ENCODE data around the gene PRR16.

The PRR16 gene

DNA sequence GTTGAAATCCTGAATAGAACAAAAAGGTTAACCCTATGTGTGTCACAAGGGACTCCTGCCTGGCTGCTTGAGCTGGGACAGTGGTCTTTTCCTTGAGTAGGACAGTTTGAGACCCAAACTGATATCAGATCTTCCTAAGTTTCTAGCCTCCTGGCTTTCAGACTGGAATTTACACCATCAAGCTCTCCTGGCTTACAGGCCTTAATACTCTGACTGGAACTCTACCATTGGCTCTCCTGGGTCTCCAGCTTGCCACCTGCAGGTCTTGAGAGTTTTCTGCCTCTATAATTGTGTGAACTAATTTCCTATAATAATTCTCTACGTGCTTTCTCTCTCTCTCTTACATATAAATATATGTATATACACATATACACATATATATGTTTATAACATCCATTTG is 112.5 kb downstream of the PRR16 start:
- no peak for DNase-seq

DNA sequence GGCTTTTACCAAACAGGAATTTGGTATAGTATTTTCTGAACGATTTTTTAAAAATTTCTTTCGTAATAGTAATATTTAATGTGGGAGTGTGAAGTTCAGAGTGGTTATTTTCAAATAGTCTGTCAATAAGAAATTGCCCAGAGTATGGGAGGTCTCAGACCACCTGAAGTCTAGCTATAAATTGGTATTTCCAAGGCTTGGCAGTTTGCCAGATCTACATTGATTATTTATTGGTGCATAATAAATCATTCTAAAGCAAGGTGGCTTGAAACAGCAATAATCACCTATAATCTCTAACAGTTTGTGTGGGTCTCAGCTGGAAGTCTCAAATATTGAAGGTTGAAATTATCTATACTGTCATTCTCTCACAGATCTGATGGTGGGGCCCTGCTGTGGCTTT is 118.5 kb downstream of the PRR16 start:
- no peak for DNase-seq

- DNase-seq = no peak
These were observed 122.5 kb downstream of the PRR16 start for GRCh38 chr5:120586646-120587045.

DNA sequence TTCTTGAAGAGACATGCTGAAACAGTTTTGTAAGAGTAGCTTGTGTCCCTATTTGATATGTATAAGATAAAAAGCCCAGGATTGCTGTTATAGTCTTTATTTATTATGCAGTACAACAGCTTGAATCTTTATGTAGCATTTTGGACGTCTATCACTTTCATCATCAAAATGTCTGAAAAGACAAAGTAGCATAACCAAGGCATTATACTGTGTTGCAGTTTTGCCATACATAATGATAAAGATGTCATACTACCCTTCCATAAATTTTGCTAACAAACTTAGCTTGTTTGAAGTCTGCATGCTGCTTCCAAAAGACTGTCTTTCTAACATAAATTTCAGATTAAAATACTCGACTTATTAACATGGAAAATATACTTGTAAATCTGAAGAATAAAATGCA is 127.8 kb downstream of the PRR16 start:
- DNase-seq = no peak

DNA sequence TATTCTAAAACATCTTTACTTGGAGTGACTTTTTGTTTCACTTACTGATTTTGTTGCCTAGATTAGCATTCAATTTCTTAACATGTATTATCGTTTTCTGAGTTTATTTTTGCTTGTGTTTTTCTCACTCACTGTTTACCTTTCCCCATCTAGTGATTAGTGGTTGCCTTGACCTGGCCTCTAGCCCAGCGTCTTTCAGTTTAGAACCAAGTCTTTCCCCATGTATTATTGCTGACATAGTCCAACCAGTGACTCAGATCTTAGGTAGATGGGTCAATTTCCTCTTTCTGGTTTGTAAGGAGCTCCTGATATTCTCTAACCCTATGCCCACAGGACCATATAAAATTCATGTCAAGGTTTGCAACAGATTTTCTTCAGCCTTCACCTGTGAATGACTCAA is 135.5 kb downstream of the PRR16 start:
- peak; percentile 22 for DNase-seq

DNA sequence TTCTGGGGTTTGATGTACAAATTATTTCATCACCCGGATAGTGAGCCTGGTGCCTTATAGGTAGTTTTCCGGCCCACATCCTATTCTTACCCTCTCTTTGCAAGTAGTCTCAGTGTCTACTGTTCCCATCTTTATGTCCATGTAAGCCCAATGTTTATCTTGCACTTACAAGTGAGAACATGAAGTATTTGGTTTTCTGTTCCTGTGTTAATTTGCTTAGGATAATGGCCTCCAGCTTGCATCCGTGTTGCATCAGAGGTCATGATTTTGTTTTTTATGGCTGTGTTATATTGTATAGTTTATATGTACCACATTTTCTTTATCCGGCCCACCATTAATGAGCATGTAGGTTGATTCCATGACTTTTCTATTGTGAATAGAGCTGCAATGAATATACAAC is 136.5 kb downstream of the PRR16 start:
- no peak for DNase-seq

DNA sequence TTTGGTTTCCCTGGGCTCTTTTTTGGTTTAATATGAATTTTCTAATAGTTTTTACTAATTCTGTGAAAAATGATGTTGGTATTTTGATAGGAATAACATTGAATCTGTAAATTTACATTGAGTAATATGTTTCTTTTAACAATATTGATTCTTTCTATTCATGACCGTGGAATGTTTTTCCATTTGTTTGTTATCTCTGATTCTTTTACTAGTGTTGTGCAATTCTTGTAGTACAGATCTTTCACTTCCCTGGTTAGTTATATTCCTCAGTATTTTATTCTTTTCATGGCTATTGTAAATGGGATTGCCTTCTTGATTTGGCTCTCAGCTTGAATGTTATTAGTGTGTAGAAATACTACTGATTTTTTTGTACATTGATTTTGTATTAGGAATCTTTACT is 137.9 kb downstream of the PRR16 start:
- DNase-seq = no peak

- peak; percentile 97 for DNase-seq
These were observed 140.8 kb downstream of the PRR16 start for GRCh38 chr5:120604884-120605283.

GRCh38 chr5:120605325-120606079 is 141.4 kb downstream of the PRR16 start:
- DNase-seq = no peak

DNA sequence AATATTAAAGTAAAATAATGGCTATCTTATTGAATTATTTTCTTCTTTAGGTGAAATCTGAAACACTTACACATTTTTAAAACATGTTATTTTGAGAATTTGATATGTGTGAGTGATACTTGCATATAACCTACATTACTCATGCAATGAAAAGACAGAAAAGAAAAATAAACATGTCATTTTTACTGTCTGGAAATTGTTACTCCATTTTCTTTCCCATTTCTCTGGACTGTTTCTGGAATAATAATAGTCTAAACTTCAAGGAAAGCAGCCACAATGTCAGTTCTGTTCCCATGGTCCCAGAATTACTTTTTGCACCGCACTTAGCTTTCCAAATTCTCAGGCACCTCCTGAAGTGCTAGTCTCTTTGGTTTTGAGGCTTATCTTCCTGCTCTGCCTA is 145.5 kb downstream of the PRR16 start:
- DNase-seq = peak; percentile 66

DNA sequence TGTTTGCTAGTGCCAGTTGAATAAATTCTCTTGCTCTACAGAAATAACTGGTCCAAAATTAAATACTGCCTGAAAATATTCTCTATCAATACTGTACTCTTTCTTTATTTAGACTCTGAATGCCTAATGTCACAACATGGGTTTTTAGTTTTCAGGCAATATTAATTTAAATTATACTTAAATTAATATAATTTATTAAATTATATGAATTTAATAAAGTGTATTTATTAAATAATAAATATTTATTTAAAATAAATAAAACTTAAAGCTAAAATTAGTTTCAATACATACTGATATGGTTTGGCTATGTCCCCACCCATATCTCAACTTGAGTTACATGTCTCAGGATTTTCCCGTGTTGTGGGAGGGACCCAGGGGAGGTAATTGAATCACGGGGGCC is 146.0 kb downstream of the PRR16 start:
- no peak for DNase-seq

GRCh38 chr5:120613729-120614128 is 149.6 kb downstream of the PRR16 start:
- DNase-seq = peak; percentile 10

- DNase-seq = peak; percentile 85
These were observed 150.6 kb downstream of the PRR16 start for GRCh38 chr5:120614531-120615180.

- peak; percentile 86 for DNase-seq
These were observed 152.0 kb downstream of the PRR16 start for GRCh38 chr5:120615967-120616645.

GRCh38 chr5:120621339-120621738 is 157.2 kb downstream of the PRR16 start:
- DNase-seq = no peak

DNA sequence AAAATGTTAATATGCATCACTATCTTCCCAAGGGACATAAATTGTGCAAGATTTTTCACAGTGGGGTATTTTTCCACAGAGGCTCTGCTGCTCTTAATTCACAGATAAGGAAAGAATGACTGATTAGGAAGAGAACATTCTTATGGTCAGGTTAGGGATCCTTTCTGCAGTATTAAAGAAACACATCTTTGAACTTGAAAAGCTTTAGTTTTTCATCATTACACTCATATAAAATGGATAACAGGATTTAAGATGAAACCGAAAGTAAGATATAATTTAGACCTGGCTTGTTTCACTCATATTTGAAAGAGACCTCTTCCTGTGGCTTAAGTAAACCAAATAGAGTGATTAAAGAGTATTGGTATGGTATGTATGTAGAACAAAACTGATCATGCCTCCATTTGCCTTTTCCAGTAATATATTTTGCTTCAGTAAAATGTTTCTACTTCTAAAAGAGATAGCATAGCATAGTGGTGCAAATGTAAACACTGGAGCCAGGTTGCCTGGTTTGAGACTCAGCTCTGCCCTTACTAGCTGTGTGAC is 160.0 kb downstream of the PRR16 start:
- DNase-seq = peak; percentile 71

DNA sequence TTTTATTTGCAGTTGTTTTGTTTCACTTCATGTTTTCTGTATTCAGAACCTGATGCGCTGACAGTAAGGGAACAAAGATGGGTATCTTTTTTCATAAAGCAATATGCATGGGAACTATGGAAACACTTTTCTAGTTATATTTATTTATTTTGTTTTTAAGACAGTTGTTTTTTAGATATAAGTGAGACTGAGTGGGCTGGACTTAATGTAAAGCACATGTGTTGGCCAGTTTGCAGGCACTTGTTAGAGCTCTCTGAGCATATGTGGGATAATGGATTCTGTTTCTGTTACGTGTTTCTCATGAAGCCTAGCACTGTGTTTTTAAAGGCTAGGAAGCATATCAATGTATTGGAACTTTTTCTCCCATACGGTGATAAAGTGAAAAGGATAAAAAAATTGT is 164.1 kb downstream of the PRR16 start:
- peak; percentile 37 for DNase-seq

GRCh38 chr5:120630550-120630949 is 166.4 kb downstream of the PRR16 start:
- DNase-seq = no peak

- no peak for DNase-seq
These were observed 167.5 kb downstream of the PRR16 start for GRCh38 chr5:120631611-120632010.

- no peak for DNase-seq
These were observed 168.3 kb downstream of the PRR16 start for GRCh38 chr5:120632430-120632829.

GRCh38 chr5:120638449-120638848 is 174.3 kb downstream of the PRR16 start:
- no peak for DNase-seq

- DNase-seq = no peak
These were observed 176.7 kb downstream of the PRR16 start for GRCh38 chr5:120640778-120641177.

- no peak for DNase-seq
These were observed 180.4 kb downstream of the PRR16 start for GRCh38 chr5:120644516-120644915.

All from fibroblast of skin of scalp (primary cell).